ENCODE measurements around the gene SYTL5.

Gene SYTL5

DNA sequence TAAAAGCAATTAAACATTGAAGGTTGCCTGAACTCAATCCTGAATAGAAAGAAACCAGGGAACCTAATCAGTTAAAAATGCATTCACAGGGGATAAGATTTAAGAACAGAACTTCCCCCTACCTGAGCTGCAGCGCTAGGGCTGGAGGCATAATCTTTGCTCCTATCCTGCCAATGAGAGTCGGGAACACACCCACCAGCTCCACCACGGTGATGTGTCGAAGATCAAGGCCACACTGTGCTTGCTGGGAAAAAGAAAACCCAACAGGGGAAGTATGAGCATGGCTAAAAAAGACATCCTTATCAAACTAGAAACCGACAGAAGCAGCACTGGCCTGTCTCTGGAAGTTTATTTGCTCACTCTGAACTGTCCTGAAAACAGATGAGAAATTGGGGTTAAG, 148.0 kb downstream of the SYTL5 start:
- no peak for DNase-seq

DNA sequence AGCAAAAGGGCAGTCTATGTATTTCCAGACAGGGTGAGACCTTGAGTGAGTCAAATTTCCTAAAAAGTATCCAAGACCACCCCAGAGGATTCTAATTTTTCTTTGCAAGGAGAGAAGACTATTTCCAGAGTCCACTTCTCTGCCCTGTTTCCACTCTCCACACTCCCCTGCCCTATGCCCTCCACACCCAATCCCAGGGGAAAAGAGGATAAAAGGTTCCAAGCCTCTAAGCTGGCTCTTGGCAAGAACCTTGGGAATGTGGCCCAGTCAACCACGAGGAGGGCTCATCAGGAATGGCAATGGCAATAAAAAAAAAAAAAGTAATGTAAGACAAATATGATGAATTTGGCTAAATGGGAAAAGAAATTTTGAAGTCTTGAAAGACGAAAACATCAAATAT, 148.5 kb downstream of the SYTL5 start:
- no peak for DNase-seq

DNA sequence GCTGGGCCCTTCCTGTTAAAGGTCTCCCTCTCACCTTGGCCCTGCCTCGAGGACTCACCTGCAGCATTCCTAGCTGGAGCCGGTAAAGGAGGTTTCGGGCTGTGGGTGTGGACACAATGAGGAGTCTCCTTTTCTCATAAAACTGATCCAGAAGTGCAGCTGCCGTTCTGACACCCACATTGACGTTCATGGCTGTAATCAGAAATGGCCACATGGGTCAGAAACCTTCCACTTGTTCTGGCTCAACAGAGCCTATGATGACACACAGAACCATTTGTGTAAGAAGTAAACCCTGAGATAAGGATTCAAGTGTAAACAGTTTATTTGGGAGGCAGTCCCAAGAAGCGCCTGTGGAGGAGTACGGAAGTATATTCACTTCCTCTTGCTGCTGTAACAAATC, 150.5 kb downstream of the SYTL5 start:
- no peak for DNase-seq

DNA sequence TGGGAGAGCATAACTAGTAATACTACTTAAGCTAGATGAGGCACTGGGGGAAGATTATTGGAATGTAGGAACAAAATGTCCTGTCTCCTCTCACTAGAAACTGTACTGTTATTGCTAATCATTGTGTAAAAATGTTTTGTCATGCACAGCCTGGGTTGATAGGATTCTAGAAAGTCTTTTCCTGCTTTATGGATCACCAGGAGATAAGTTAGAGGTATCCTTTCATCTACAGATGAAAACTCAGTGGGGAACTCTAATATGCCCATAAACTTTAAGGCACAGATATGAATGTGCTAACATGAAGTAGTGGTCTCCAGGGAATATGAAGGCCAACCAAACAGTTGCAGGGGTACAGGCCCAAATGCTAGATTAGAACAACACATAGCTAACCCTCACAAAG, 156.8 kb downstream of the SYTL5 start:
- DNase-seq = no peak

DNA sequence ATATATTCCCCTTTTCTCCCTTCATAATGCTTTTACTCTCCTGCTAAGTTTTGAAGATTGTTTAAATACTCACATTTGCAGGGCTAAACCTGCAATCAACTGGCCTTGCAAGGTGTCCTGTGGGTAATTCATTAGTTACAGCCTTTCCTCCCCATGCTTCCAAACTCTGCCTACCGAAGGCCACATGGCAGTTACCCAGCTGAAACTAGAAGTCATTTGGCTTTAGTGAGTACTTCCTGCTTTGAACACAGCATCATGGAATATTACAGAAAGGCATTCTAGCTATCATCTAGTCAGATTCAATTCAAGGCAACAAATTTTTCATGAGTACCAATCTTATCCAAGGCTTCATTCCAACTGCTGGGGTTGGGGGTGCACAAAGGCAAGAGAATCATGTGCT, 158.7 kb downstream of the SYTL5 start:
- DNase-seq = no peak

DNA sequence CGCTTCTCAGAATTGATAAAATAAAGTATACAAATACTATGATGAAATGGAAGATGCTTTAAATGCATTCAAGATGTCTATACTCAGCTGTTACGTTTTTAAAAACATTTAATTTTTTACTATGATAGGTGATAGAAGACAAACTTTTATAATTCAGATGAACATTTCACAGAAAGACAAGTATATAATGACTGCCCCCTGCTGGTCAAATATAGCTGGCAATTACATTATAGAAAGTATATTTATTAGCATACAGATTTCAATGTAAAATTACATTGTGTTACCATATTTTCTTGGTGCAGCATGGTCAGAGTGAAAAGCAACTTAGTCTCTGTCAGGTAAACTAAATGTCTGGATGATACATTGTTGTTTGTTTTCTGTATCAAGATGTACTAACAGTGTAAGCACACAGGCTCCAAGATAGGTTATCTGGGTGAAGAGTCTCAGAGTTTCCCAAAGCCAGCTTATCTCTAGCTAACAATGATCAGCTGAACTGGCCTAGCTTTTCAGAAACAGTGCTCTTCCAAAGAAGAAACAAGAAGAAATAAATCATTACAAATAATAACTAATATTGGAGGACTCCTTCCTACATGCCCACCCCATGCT, 160.2 kb downstream of the SYTL5 start:
- DNase-seq = no peak

DNA sequence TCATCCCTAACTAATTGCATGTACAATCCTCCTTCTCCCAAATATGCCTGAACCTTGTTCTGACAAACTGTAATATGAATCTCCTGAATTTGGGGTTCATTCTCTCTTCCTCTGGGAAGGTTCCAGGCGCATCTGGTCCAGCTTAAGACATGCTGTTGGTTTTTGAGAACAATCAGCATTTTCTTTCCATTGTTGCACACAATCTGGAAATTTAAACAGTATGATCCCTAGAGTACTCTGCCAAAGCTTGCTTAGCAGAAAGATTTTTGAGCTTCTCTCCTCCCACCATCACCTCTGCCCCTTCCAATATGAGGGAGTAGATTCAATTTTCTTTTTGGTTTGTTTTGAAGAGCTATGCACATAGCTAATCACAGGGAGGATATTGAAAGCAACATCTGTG, 164.2 kb downstream of the SYTL5 start:
- DNase-seq = no peak

DNA sequence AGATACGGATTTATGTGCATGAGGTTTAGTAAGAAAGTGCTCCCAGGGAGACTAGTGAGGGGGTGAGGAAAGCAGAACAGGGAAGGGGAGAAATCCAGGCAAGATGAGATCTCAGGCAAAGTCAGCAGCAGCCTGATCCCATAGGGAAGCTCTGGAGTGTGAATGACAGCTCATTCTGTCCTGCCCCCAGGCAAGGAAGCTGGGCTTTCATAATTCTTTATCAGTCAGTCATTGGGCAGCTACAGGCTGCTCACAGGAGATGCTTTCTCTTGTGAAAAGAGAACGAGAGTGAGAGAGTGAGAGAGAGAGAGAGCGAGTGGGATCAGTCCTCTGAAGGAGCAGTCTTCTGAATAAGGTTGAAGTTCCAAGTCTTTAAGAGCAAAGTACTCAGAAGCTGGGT, 166.2 kb downstream of the SYTL5 start:
- no peak for DNase-seq

DNA sequence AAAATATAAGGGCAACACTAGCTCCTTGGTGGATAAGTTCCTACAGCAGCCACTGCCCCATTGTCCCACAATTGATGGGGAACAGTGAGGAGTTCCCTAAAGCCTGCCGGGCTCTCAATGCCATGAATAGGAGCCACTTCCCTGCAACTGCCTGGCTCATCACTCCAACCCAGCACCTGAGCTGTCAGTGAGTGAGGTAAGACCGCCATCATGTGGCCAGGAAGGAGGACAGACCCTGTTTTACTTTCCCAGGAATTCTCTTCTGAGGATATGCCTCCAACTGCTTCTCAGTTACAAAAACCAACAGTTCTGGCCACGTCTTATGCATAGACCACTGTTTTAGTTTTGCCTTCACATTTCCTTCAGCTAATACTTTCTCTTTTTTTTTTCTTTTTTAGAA, 168.8 kb downstream of the SYTL5 start:
- DNase-seq = peak; percentile 29

DNA sequence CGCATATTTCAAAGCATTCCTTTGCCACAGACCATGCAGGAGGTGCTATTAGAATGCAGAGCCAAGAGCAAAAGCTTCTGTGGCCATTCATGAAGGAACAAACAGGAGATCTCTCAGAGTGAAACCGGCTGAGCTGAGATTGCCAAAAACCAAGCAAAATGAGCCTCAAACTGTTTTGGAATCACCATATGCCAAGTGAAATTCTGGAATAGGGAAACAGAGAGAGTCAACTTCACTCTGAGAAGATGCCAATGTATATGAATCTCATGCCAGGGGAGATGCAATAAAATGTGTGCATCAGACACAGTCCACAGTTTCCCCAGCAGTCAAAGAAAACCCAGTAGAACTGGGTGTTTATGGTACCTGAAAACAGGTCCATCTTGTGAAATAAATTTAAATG, 172.0 kb downstream of the SYTL5 start:
- DNase-seq = peak; percentile 29
